A673 (cell line): ENCODE data around the gene PMM2. TPM values are rescaled to one million over a fixed set of nuclear protein-coding genes. Genes with fewer than 3 reads are reported as not detected.

Experiments used
- BruUV-seq: library from RNA; stranded (reverse); fragments of 400-500 nt; replicated peaks from 2 replicates; lab custom pipeline; 2021; lab: Mats Ljungman, UMichigan
- CTCF ChIA-PET: fragments of 300-600 bp; sonication (Branson Sonifier 250); formaldehyde crosslinking; loops from one replicate; lab custom pipeline; 2022; ENCODE audit warnings: antibody characterized with exemption; lab: Charles Lee
- POLR2A ChIA-PET: fragments of 300-600 bp; sonication (Branson Sonifier 250); formaldehyde crosslinking; loops from one replicate; lab custom pipeline; 2022; ENCODE audit warnings: antibody characterized with exemption; ENCODE audit not compliant: low non-redundant PET; lab: Charles Lee
- DNase-seq: peaks from one replicate; pipeline ENCODE4 v3.0.0-alpha.2; 2015; ENCODE audit warnings: low spot score
- H3K27ac ChIP-seq: fragments of 200-600 bp; sonication (generic); 2 replicates; pipeline ENCODE4 v1.5.1; 2016; ENCODE audit warnings: mixed run types, low read depth, mild to moderate bottlenecking, mixed read lengths, antibody characterized with exemption, low read length; ENCODE audit not compliant: poor library complexity, severe bottlenecking
- H3K27me3 ChIP-seq: fragments of 200-600 bp; sonication (generic); replicated peaks from 2 replicates; pipeline ENCODE4 v1.6.1; 2017; ENCODE audit warnings: mixed run types, low read depth, mild to moderate bottlenecking, mixed read lengths, antibody characterized with exemption, low read length; ENCODE audit not compliant: insufficient read depth, poor library complexity
- H3K36me3 ChIP-seq: fragments of 200-600 bp; sonication (generic); 2 replicates; pipeline ENCODE4 v1.6.1; 2016; ENCODE audit warnings: mixed run types, mild to moderate bottlenecking, mixed read lengths, antibody characterized with exemption, low read length; ENCODE audit not compliant: insufficient read depth, poor library complexity, severe bottlenecking
- H3K4me1 ChIP-seq: fragments of 200-600 bp; sonication (generic); 2 replicates; pipeline ENCODE4 v1.6.1; 2017; ENCODE audit warnings: mixed run types, mild to moderate bottlenecking, mixed read lengths, antibody characterized with exemption, low read length; ENCODE audit not compliant: insufficient read depth, poor library complexity, severe bottlenecking
- H3K4me3 ChIP-seq: fragments of 200-600 bp; sonication (generic); 2 replicates; pipeline ENCODE4 v1.5.1; 2016; ENCODE audit warnings: low read depth, mixed run types, mild to moderate bottlenecking, mixed read lengths, low read length; ENCODE audit not compliant: poor library complexity, severe bottlenecking
- H3K9me3 ChIP-seq: fragments of 200-600 bp; sonication (generic); 2 replicates; pipeline ENCODE4 v1.6.1; 2016; ENCODE audit warnings: mixed run types, low read depth, mild to moderate bottlenecking, mixed read lengths, antibody characterized with exemption, low read length; ENCODE audit not compliant: poor library complexity, severe bottlenecking
- EZH2 ChIP-seq: fragments of 200-600 bp; sonication (generic); IDR thresholded peaks from 2 replicates; pipeline ENCODE4 v1.6.1; 2017; ENCODE audit warnings: borderline replicate concordance, low read depth, mild to moderate bottlenecking, mixed read lengths, antibody characterized with exemption, low read length; ENCODE audit not compliant: poor library complexity, severe bottlenecking
- intact Hi-C: fragments of 100-400 bp; cut with micrococcal nuclease; formaldehyde crosslinking; loops from one replicate; pipeline ENCODE4 v1.10.0; 2022; ENCODE audit not compliant: unreplicated experiment
- total RNA-seq: library from RNA; stranded (reverse); gene quantifications from 2 replicates; pipeline ENCODE4 v1.2.3, GENCODE V29; 2021
- TF ChIP-seq, protein P1 (sequence below): fragments of 300-800, 200-600 bp; sonication (generic); conservative IDR thresholded peaks from 2 replicates; pipeline ENCODE4 v1.5.1; 2017; ENCODE audit warnings: low read depth, mild to moderate bottlenecking, antibody characterized with exemption, low read length, moderate library complexity, mixed read lengths

Gene PMM2
- total RNA-seq, 1 experiment from 2014 or later: 54.8 TPM

DNA sequence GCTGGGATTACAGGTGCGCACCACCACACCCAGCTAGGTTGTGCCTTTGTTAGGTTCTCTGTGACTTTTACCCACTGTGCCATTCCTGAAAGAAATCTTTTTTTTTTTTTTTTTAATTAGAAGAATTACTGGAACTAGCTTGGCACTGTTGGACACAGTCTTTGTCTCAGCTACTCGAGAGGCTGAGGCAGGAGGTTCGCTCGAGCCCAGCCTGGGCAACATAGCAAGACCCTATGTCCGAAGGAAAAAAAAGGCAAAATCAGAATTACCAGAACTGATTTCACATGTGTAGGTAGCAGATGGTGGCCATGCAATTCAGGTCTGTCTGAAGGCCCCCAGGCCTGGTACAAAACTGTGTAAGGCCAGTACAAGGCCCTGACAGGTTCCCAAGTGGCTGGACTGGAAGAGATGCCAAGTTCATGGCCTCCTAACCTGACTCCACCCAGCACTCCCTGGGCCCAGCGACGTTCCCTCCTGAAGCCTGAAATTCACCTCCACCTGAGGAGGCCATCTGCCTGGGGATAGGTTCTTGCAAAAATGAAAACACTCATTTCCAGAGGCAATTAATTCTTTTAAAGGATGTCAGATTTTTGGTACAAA is 48.2 kb downstream of the PMM2 start:
- CTCF ChIA-PET: no interaction called here
- no peak for DNase-seq
- Histone ChIP-seq H3K27ac (no peak overlapping the region), H3K4me1 (peaks cover 10% of the 10 kb centered on the region), H3K27me3 (no peaks in the 10 kb centered on the region), H3K4me3 (no peak overlapping the region), H3K36me3 (peaks cover 32% of the 10 kb centered on the region), H3K9me3 (no peaks in the 10 kb centered on the region)
- POLR2A ChIA-PET: no interaction called here
- BruUV-seq: no TSS peak
- TF ChIP-seq, protein P1, sequence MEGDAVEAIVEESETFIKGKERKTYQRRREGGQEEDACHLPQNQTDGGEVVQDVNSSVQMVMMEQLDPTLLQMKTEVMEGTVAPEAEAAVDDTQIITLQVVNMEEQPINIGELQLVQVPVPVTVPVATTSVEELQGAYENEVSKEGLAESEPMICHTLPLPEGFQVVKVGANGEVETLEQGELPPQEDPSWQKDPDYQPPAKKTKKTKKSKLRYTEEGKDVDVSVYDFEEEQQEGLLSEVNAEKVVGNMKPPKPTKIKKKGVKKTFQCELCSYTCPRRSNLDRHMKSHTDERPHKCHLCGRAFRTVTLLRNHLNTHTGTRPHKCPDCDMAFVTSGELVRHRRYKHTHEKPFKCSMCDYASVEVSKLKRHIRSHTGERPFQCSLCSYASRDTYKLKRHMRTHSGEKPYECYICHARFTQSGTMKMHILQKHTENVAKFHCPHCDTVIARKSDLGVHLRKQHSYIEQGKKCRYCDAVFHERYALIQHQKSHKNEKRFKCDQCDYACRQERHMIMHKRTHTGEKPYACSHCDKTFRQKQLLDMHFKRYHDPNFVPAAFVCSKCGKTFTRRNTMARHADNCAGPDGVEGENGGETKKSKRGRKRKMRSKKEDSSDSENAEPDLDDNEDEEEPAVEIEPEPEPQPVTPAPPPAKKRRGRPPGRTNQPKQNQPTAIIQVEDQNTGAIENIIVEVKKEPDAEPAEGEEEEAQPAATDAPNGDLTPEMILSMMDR: no peak
- TF ChIP-seq EZH2: no peak
- intact Hi-C loops: no loop called here

DNA sequence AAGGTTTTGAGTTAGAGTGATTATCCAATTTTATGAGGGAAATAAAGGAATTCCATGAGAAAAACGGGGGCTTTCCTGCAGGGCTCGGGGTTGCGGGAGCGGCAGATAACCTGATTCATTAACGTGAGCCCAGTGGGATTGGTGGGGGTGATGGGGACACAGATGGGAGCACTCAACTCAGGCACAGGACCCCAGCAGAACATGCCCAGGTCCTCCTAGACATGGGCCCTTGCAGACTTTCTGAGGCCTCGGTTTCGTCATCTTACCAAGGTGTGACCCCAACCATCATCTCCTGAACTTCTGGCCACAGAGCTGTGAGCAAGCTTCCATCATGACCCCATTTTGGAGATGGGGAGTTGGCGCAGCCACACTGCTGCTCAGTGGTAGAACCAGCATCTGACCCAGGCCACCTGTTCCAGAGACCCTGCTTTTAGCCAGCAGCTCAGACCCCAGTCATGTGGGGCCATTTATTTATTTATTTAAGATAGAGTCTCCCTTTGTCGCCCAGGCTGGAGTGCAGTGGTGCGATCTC is 48.8 kb downstream of the PMM2 start:
- no peaks in the 10 kb centered on the region for H3K9me3 ChIP-seq
- H3K36me3 ChIP-seq: peaks cover 37% of the 10 kb centered on the region
- no peak for DNase-seq
- H3K4me1 ChIP-seq: peaks cover 10% of the 10 kb centered on the region
- no TSS peak for BruUV-seq
- intact Hi-C loops: no loop called here
- no peak for TF ChIP-seq EZH2
- no peaks in the 10 kb centered on the region for H3K27me3 ChIP-seq
- ChIA-PET CTCF (no interaction called here), POLR2A (interaction anchor here (0.6 kb wide), 1 partner anchor 23 kb away, joined by 3 read pairs; no protein-coding TSS in a partner anchor)
- H3K27ac ChIP-seq: peak overlapping the region; percentile 10
- no peak overlapping the region for H3K4me3 ChIP-seq

DNA sequence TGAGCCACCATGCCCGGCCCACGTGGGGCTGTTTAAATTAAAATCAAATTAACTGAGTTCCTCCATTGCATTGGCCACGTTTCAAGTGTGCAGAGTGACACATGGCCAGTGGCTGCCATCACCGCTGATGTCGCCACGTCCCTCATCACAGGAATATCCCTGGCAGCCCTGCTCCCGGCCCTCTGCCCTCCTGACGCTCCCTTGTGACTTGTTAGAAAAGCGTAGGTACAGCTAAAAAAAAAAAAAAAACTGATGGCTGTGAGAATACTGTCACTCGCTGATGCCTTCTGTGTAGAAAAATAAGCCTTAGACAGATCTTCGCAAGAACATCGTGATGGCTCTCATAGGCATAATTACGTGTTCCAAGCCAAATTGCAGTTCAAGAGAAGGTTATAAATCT is 49.5 kb downstream of the PMM2 start:
- ChIA-PET CTCF (no interaction called here), POLR2A (interaction anchor here (0.6 kb wide), 1 partner anchor 24 kb away, joined by 3 read pairs; no protein-coding TSS in a partner anchor)
- Histone ChIP-seq H3K36me3 (peaks cover 43% of the 10 kb centered on the region), H3K9me3 (no peaks in the 10 kb centered on the region), H3K27ac (no peak overlapping the region), H3K4me1 (peaks cover 10% of the 10 kb centered on the region), H3K4me3 (no peak overlapping the region), H3K27me3 (no peaks in the 10 kb centered on the region)
- DNase-seq: no peak
- BruUV-seq: no TSS peak
- intact Hi-C loops: no loop called here
- TF ChIP-seq, protein P1: no peak
- TF ChIP-seq EZH2: no peak
